OCI-M2 (cell line): ENCODE data around the gene PALD1.

Experiments used
- DNase-seq: peaks from one replicate; lab custom pipeline; 2025; ENCODE audit not compliant: unreplicated experiment; lab: John Stamatoyannopoulos, UW

Gene PALD1

GRCh38 chr10:70478191-70479164 is at the start of gene PALD1:
PALD1 (plus strand) TSS chr10:70478767; CDS start chr10:70525952, 47,185 bp downstream.
- DNase-seq: no peak

GRCh38 chr10:70430493-70431445 is 47.8 kb upstream of the PALD1 start:
- DNase-seq: no peak

- DNase-seq: no peak
Measured at GRCh38 chr10:70432101-70432500, 46.5 kb upstream of the PALD1 start.

- DNase-seq: no peak
Measured at GRCh38 chr10:70432561-70433263, 45.9 kb upstream of the PALD1 start.

DNA sequence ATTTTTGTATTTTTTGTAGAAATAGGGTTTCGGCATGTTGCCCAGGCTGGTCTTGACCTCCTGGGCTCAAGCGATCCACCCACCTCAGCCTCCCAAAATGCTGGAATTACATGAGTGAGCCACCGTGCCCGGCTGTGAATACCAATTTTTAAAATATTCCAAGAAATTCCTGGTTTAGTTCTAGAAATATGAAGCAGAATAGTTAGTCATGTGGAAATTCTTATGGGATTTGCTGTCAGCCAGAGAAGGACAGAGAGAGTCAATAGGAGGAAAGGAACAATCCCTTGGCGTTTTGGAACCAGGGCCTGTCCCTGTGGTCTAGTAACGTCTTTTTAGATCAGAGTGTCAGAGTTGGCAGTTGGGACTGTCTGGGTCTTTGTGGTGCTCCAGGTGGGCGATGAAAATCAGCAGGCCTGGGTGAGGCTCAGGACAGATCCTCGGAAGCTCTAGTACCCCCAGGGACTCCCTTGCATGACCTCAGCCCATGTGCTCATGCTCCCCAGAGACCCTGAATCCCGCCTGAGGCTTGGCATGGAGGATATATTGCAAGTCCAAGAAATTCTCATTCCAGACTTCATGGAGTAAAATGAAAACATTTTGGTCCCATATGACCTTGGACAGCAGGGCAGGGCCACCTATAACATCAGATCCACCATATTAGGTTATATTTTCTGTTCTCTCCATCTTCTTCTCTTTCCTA is 44.8 kb upstream of the PALD1 start:
- DNase-seq: no peak

DNA sequence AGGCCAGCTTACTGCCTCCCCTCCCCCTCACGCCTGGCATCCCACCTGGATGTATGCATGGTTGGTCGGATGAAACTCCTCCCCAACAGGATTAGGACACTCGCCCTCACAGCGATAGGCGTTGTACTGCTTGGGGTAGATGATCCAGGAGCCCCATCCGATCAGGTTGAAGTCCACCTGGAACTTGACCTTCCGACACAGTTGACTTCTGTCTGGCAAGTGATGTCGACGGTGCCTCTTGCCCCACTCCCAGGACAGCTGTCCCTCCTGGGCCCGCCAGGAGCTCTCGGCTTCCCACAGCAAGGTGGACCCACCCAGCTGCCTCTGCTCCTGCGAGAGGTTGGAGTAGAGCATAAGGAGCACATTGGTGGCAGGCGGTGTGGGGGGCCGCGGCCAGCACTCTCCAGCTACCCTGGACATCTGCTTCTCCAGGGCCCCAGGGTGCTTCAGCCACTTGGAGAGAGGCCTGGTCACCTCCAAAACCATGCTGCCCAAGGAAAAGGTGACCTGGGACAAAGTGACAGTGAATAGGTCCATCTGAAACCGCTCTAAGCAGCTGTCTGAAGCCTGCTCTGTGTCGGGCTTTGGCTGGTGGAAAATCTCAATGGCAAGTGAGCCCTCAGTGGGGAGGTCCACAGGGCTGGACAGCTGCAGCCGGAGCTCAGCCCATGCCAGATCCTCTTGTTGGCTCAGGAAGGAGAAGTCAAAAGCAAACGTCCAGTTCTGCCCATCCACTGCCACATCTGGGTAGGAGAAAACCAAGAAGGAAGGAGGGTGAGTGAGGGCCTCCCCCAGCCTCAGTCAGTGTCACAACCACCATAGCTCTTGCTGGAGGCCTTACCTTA is 43.1 kb upstream of the PALD1 start:
- no peak for DNase-seq

DNA sequence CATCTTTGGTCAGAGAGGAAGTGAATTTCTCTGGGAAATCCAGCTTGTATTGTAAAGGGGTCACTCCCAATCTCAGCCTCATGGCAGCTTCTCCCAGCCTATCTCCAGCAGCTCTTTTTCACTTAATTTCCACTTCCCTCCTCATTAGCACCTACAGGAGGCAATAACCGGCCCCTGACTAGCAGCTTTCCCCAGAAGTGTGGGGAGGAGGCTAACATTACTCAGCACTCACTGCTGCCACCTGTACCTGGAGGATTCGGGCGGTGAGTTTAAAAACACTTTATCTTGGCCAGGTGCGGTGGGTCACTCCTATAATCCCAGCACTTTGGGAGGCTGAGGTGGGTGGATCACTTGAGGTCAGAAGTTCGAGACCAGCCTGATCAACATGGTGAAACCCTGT is 40.8 kb upstream of the PALD1 start:
- no peak for DNase-seq

- no peak for DNase-seq
Measured at GRCh38 chr10:70440296-70441160, 38.0 kb upstream of the PALD1 start.

DNA sequence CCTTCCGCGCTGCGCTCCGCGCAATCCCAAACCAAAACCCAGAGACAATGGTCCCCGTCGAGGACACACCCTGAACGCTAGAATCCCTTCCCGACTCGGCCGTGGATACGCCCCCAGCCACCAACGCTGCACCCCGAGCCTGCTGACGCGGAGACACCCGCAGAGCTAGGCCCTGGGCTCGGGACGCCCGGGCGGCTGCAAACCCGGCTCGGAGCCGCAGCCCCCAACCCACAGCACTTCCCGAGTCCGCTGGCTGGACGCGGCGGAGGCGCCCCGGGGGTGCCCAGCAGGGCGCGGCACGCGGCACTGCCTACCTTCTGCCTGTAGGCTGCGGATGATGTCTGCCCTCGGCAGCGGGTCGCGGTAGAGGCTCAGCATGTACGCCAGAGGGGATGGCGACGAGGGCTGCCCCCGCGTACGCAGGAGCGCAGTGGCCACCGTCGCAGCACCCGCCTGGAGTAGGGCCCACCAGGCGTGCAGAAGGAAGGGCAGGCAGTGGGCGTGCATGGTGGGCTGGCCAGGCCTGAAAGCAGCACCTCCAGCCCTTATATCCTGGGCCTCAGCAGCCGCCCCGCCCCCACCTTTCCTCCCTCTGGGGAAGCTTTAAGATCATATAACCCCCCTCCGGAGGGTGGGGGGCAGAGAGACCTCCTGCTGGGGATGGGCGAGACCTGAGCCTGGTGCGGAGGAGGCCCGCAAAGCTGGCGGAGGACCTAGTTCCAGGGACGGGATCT is 37.2 kb upstream of the PALD1 start, which contains the start of gene NODAL:
NODAL (minus strand) TSS at position 521 of the 734 bp plus-strand sequence; CDS start at position 507, 14 bp downstream.
- no peak for DNase-seq

DNA sequence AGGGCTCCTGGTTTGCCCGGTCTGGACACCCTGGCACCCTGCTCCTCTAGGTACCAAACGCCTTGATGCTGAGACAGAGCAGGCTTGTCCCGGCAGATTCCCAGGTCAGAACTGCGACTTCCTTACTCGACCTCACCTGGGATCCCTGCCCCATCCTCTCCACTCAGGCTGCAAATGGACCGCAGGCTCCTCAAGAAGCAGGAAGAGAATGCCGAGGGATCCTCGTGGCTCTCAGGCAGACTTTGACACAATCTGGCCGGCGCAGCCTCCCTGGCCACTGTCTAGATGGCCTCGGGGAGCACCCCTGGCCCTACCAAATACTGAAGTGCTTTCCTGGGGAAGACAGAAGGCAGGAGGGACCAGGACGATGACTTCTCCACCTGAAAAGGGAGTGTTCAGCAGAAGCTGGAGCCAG is 36.7 kb upstream of the PALD1 start:
- no peak for DNase-seq

- no peak for DNase-seq
Measured at GRCh38 chr10:70442332-70442988, 36.1 kb upstream of the PALD1 start.

GRCh38 chr10:70444744-70445143 is 33.8 kb upstream of the PALD1 start:
- no peak for DNase-seq

DNA sequence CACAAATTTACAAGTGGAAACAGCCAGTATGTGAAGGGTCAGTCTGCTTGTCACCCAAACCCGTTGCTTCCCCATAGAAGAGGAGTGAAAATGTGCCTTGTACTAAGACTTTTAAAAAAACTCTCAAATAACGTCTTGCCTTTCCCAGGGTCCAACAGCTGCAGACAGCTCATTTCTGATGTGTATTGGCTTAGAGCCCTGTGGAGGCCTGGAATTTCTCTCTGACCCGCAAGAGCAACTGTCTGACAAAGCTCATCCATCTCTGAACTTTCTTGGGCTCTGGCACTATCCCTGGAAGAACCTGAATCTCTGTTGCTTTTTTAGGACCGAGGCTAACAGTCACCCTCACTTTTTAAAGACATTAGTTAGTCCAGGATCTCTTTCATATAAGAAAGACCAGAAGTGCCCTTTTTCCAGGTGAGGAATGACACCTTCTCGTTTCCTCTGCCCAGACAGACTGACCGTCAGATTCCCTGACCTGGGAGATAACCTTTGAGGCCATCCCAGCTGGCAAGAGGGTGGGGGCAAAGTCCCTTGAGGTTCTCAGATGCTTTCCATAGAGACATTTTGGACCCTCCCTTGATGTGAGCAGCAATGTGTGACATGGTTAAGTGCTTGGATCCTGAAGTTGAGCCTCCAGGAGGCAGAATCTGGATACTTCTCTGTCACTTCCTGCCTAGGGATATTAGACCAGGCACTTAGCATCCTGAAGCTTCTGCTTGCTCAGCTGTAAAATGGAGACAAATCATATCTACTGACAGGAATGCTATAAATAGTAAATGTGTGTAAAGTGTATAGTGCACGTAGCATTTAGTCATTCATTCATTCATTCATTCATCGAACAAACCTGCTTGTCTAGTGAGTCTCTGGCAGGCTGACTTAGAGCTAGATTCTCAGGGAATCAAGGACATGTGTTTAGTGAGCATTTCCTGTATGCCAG is 32.6 kb upstream of the PALD1 start:
- no peak for DNase-seq

DNA sequence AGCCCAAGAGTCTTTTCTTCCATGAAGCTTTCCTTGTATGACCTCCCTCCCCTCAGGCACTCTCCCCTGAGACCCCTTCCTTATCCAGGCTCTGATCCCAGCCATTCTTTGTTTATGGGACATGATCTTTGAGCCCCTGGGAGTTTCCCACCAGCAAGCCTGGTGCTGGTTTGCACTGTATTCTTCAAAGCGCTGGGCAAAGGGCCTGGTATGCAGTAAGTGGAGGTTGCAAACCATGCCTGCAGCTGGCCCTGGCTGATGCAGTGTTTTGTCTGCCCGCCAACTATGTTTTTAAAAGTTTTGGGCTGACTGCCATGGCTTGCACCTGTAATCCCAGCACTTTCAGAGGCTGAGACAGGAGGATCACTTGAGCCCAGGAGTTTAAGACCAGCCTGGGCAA is 30.3 kb upstream of the PALD1 start:
- DNase-seq: no peak

GRCh38 chr10:70455213-70455630 is 23.3 kb upstream of the PALD1 start:
- no peak for DNase-seq

GRCh38 chr10:70456164-70456563 is 22.4 kb upstream of the PALD1 start:
- DNase-seq: no peak
